ENCODE data around the gene LAMP1. TPM values are rescaled to one million over a fixed set of nuclear protein-coding genes. Genes with fewer than 3 reads are reported as not detected.

LAMP1 gene
- 127 and 141 TPM in 2 replicates for total RNA-seq

DNA sequence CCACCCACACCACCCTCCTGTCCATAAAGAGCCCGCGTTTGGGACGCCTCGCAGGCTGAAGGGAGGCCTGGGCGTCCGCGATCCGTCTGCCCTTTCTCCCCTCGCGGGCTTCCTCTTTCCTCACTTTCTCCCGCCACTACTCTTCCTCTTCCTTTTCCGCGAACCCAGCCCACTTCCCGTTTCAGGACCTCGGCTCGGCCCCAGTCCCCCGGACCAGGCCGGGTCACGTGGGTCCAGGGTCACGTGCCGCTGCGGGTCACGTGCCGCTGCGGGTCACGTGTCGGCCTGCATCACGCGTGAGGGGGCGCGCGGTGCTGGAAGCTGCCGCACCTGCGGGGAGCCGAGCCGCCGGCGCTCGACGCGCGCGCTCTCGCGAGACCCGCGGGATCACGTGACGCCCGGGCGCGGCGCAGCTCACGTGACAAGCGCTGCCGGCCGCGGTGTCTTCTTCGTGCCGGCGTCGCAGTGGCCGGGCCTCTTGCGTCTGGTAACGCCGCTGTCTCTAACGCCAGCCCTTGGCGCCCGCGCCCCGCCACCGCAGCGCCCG, at the start of gene LAMP1:
LAMP1 (plus strand) TSS at position 417 of the 547 bp plus-strand sequence. CDS start 196 bp downstream, outside the sequence.

Other genes starting within 250 kb of the LAMP1 start
- gene F7, start 191.4 kb upstream of the LAMP1 start, total RNA-seq = not detected in 2 replicates
- 0.31 and 0.57 TPM in 2 replicates for gene F10, start 174.4 kb upstream of the LAMP1 start, total RNA-seq
- gene PROZ, start 138.6 kb upstream of the LAMP1 start, total RNA-seq = not detected in 2 replicates
- gene PCID2, start 88.6 kb upstream of the LAMP1 start, total RNA-seq = 37.2 and 37.4 TPM in 2 replicates
- gene CUL4A, start 87.6 kb upstream of the LAMP1 start, total RNA-seq = 84.1 and 102 TPM in 2 replicates
- gene GRTP1, start 66.9 kb downstream of the LAMP1 start, total RNA-seq = 7.6 and 9.4 TPM in 2 replicates
- 0.68 and 0.70 TPM in 2 replicates for gene ADPRHL1, start 156.2 kb downstream of the LAMP1 start, total RNA-seq
- 4.1 and 4.4 TPM in 2 replicates for gene DCUN1D2, start 193.5 kb downstream of the LAMP1 start, total RNA-seq

Measured in hair follicular keratinocyte (primary cell).